SJSA1 (cell line): Measurements from ENCODE around the gene DNAJA3. TPM values are rescaled to one million over a fixed set of nuclear protein-coding genes. Genes with fewer than 3 reads are reported as not detected.
"Not testable (repeated sequence)": the region's sequence is repeated elsewhere in the genome, so short reads cannot be mapped to it uniquely, and the experiment has no call there.

ENCODE experiments used
- DNase-seq, 2 experiments: peaks; one replicate each; pipeline ENCODE4 v3.0.0-alpha.2; 2015 to 2020; ENCODE audit warnings: low spot score in 2 of 2, low read depth in 1 of 2
- H3K27ac ChIP-seq: fragments of 250-450 bp; sonication (Bioruptor Pico); 2 replicates; pipeline ENCODE4 v1.5.1; 2020; ENCODE audit warnings: mild to moderate bottlenecking, moderate library complexity
- H3K27me3 ChIP-seq: fragments of 250-450 bp; sonication (Bioruptor Pico); replicated peaks from 2 replicates; pipeline ENCODE4 v1.5.1; 2020; ENCODE audit warnings: mild to moderate bottlenecking, moderate library complexity
- H3K36me3 ChIP-seq: fragments of 250-450 bp; sonication (Bioruptor Pico); 2 replicates; pipeline ENCODE4 v1.5.1; 2020; ENCODE audit warnings: mild to moderate bottlenecking
- H3K4me1 ChIP-seq: fragments of 250-450 bp; sonication (Bioruptor Pico); replicated peaks from 2 replicates; pipeline ENCODE4 v1.6.1; 2021; ENCODE audit warnings: mild to moderate bottlenecking
- H3K4me3 ChIP-seq: fragments of 250-450 bp; sonication (Bioruptor Pico); 2 replicates; pipeline ENCODE4 v1.5.1; 2020; ENCODE audit warnings: mild to moderate bottlenecking
- H3K9me3 ChIP-seq: fragments of 250-450 bp; sonication (Bioruptor Pico); replicated peaks from 2 replicates; pipeline ENCODE4 v1.5.1; 2020; ENCODE audit warnings: mild to moderate bottlenecking
- total RNA-seq: library from RNA; depleted of rRNA; stranded (reverse); fragments of >200 nt; shearing (Covaris generic); gene quantifications from 2 replicates; pipeline ENCODE4 v1.2.3, GENCODE V29; 2014

The DNAJA3 gene
- total RNA-seq, 1 experiment from 2014 or later: 81.9 TPM

DNA sequence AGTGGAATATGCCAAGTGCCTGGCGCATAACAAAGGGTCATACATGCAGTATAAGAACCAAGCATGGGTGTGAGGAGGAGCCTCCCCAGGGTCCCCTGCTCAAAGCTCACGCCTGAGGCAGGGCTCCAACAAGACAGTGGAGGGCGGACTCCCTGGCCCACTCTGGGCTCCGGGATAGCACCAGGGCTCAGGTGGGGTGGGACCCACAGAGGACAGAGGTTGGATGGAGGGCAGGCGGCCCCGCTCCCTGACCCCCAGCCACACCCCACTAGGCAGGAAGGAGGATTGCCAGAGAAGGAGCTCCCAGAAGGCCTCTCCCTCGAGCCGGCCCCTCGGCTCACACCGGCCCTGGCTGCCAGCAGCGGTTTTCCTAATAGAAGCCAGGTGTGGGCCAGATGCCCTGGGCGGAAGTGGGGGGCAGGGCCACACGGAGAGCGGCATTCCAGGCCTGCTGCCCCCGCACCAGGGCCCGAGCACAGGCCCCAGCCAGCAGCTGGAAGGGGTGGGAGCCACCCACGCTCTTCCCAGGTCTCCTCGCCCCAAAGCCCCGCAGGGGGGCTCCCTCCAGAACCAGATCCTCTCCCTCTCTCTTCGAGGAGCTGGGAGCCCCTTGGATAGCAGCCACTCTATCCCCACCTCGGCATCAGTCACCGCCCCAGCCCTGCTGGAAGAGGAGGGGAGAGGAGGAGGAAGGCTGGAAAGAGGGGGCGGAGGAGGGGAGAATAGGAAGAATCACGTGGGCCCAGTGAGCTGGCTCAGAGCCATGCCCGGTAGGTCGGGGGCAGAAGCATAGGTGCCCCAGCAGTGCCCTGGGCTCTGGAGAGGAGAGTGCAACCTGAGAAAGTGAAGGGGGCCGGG lies 33.1 kb upstream of the DNAJA3 start:
- peak overlapping the region; percentile 60 for H3K27ac ChIP-seq

DNA sequence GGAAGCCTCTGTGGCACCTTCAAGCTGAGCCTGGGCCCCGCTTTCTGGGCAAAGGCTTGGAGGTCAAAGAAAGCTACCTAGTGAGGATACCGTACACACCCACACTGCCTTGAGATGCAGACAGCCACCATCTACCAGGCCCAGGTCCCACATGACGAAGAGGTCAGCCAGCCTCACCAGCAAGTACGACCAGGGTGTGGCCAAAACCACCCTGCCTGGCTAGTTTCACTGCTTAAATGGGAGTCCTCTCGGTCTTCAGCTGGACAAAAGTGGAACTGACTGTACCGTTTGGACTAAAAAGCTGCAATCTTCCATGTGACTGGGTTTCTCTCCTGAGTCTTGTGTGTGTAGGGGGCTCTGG lies 32.4 kb upstream of the DNAJA3 start:
- no peak for DNase-seq
- peaks cover 20% of the 10 kb centered on the region; the same call in 1 of the 2 replicates for H3K36me3 ChIP-seq
- H3K27ac ChIP-seq: peak overlapping the region; percentile 60
- H3K9me3 ChIP-seq: no peaks in the 10 kb centered on the region
- no peaks in the 10 kb centered on the region for H3K27me3 ChIP-seq
- H3K4me1 ChIP-seq: peaks cover 53% of the 10 kb centered on the region
- no peak overlapping the region for H3K4me3 ChIP-seq

More for the DNA sequence above, 33.1 kb upstream of the DNAJA3 start:
- no peaks in the 10 kb centered on the region for H3K27me3 ChIP-seq
- peak; percentile 85 to 86 for DNase-seq
- H3K36me3 ChIP-seq: peaks cover 25% of the 10 kb centered on the region
- peaks cover 59% of the 10 kb centered on the region for H3K4me1 ChIP-seq
- no peaks in the 10 kb centered on the region for H3K9me3 ChIP-seq
- H3K4me3 ChIP-seq: no peak overlapping the region

DNA sequence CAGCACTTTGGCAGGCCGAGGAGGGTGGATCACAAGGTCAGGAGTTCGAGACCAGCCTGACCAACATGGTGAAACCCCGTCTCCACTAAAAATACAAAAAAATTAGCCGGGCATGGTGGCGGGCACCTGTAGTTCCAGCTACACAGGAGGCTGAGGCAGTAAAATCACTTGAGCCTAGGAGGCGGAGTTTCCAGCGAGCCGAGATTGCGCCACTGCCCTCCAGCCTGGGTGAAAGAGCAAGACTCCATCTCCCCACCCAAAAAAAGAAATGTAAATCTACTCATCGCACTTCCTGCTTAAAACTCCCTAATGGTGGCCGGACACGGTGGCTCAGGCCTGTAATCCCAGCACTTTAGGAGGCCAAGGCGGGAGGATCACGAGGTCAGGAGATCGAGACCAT lies 31.8 kb upstream of the DNAJA3 start:
- not testable (repeated sequence) for H3K27ac ChIP-seq, H3K9me3 ChIP-seq, DNase-seq, H3K27me3 ChIP-seq, H3K4me3 ChIP-seq
- Histone ChIP-seq H3K4me1 (peaks cover 46% of the 10 kb centered on the region), H3K36me3 (peaks cover 15% of the 10 kb centered on the region; the same call in 1 of the 2 replicates)

DNA sequence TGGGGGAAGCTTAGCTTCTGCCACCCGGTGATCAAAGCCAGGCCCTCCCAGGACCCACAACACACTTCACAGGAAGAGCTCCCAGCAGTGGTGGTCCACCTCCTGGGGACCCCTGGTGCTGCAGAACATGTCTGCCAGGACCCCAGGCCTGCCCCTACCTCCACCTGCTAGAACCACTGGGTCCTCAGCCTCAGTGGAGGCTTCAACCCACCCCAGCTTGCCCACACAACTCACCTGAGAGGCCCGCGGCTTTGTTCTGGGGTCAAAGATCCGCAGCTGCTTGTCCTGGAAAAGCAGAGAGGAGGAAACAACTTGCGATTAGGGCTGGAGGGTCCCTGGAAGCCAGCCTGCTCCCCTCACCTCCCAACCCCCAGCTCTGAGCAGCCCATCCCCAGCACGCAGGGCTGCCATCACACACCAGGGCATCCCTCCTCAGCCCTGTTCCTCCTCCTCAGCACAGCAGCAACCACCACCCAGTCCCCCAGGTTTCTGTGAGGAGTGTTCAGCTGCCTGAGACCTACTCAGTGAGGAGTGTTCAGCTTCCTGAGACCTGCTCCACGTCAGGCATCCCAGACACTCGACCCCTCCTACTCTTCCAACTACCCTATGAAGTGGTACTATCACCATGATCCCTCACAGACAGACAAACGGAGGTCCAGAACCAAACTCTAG lies 30.5 kb upstream of the DNAJA3 start:
- Histone ChIP-seq H3K27me3 (no peaks in the 10 kb centered on the region), H3K27ac (no peak overlapping the region), H3K4me1 (peaks cover 33% of the 10 kb centered on the region), H3K36me3 (peaks cover 8% of the 10 kb centered on the region), H3K4me3 (no peak overlapping the region), H3K9me3 (no peaks in the 10 kb centered on the region)
- no peak for DNase-seq

DNA sequence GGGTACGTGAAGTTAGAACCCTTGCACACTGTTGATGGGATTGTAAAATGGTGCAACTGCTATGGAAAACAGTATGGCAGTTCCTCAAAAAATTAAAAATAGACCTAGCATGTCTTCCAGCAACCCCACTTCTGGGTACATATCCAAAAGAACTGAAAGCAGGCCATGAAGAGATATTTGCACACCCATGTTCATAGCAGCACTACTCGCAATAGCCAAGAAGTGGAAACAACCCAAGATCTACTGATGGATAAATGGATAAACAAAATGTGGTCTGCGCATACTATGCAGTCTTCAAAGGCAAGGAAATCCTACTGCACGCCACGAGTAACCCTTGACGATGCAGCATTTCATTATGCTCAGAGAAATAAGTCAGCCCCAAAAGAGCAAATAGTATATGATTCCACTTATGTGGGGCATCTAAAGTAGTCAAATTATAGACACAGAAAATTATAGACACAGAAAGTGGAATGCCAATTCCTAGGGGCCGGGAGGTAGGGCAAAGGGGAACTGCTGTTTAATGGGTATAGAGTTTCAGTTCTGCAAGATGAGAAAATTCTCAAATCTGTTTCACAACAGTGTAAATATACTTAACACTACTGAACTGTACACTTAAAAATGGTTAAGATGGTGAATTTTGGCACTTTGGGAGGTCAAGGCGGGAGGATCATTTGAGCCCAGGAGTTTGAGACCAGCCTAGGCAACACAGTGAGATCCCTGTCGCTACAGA lies 26.5 kb upstream of the DNAJA3 start:
- DNase-seq: no peak
- peaks cover 6% of the 10 kb centered on the region for H3K4me1 ChIP-seq

GRCh38 chr16:4401094-4401501 lies 24.6 kb upstream of the DNAJA3 start:
- DNase-seq: no peak

More for the DNA sequence above, 26.5 kb upstream of the DNAJA3 start:
- H3K4me3 ChIP-seq: no peak overlapping the region
- H3K27ac ChIP-seq: no peak overlapping the region
- peaks cover 18% of the 10 kb centered on the region for H3K36me3 ChIP-seq
- H3K27me3 ChIP-seq: no peaks in the 10 kb centered on the region
- no peaks in the 10 kb centered on the region for H3K9me3 ChIP-seq

GRCh38 chr16:4401510-4401909 lies 24.2 kb upstream of the DNAJA3 start:
- Histone ChIP-seq H3K27ac (no peak overlapping the region), H3K4me3 (no peak overlapping the region), H3K36me3 (peaks cover 28% of the 10 kb centered on the region), H3K4me1 (peaks cover 6% of the 10 kb centered on the region), H3K27me3 (no peaks in the 10 kb centered on the region), H3K9me3 (no peaks in the 10 kb centered on the region)
- no peak for DNase-seq

More at GRCh38 chr16:4401094-4401501, 24.6 kb upstream of the DNAJA3 start:
- Histone ChIP-seq H3K9me3 (no peaks in the 10 kb centered on the region), H3K27me3 (no peaks in the 10 kb centered on the region), H3K36me3 (peaks cover 24% of the 10 kb centered on the region), H3K27ac (no peak overlapping the region), H3K4me3 (no peak overlapping the region), H3K4me1 (peaks cover 6% of the 10 kb centered on the region)

- Histone ChIP-seq H3K36me3 (peaks cover 36% of the 10 kb centered on the region), H3K4me1 (peaks cover 6% of the 10 kb centered on the region), H3K27ac (no peak overlapping the region), H3K27me3 (no peaks in the 10 kb centered on the region), H3K4me3 (no peak overlapping the region), H3K9me3 (no peaks in the 10 kb centered on the region)
- DNase-seq: peak; percentile 84 to 88
Observed at GRCh38 chr16:4402439-4403132, 23.1 kb upstream of the DNAJA3 start.

- Histone ChIP-seq H3K36me3 (peaks cover 44% of the 10 kb centered on the region), H3K4me3 (no peak overlapping the region), H3K27me3 (no peaks in the 10 kb centered on the region), H3K9me3 (no peaks in the 10 kb centered on the region), H3K27ac (no peak overlapping the region), H3K4me1 (peaks cover 6% of the 10 kb centered on the region)
- DNase-seq: peak in 1 of 2 experiments; percentile 46
Observed at GRCh38 chr16:4403133-4403949, 22.3 kb upstream of the DNAJA3 start.

GRCh38 chr16:4404247-4404966 lies 21.3 kb upstream of the DNAJA3 start:
- H3K9me3 ChIP-seq: no peaks in the 10 kb centered on the region
- peaks cover 6% of the 10 kb centered on the region for H3K4me1 ChIP-seq
- no peaks in the 10 kb centered on the region for H3K27me3 ChIP-seq
- no peak overlapping the region for H3K27ac ChIP-seq
- H3K36me3 ChIP-seq: peaks cover 49% of the 10 kb centered on the region
- DNase-seq: peak in 1 of 2 experiments; percentile 44
- no peak overlapping the region for H3K4me3 ChIP-seq

- Histone ChIP-seq H3K4me1 (peaks cover 7% of the 10 kb centered on the region), H3K4me3 (no peak overlapping the region), H3K27me3 (no peaks in the 10 kb centered on the region), H3K27ac (no peak overlapping the region), H3K9me3 (no peaks in the 10 kb centered on the region), H3K36me3 (peaks cover 49% of the 10 kb centered on the region)
- no peak for DNase-seq
Observed at GRCh38 chr16:4404967-4405696, 20.5 kb upstream of the DNAJA3 start.
